Testis (tissue), 3 donors: ENCODE data around the gene BRAT1. TPM values are rescaled to one million over a fixed set of nuclear protein-coding genes. Genes with fewer than 3 reads are reported as not detected.

Experiments used
- DNase-seq: peaks from one replicate; pipeline ENCODE4 v3.0.0-alpha.2; 2019
- H3K27ac ChIP-seq, 2 donors: fragments of 200-600 bp; sonication (generic); one replicate each; pipeline ENCODE4 v1.5.1; 2019
- H3K27me3 ChIP-seq: fragments of 200-600 bp; sonication (generic); one replicate; pipeline ENCODE4 v1.5.1; 2019
- H3K36me3 ChIP-seq: fragments of 200-600 bp; sonication (generic); one replicate; pipeline ENCODE4 v1.5.1; 2017; ENCODE audit warnings: low read depth; ENCODE audit errors: missing control alignments
- H3K4me1 ChIP-seq: fragments of 200-600 bp; sonication (generic); one replicate; pipeline ENCODE4 v1.5.1; 2019
- H3K4me3 ChIP-seq, 2 donors: fragments of 200-600 bp; sonication (generic); one replicate each; pipeline ENCODE4 v1.5.1; 2017 to 2019
- H3K9me3 ChIP-seq: fragments of 200-600 bp; sonication (generic); one replicate; pipeline ENCODE4 v1.5.1; 2017
- CTCF ChIP-seq, 3 experiments: fragments of 450-650 bp in 2 of 3; fragments of 200-600 bp in 1 of 3; sonication (generic) in 1 of 3; IDR thresholded peaks; one replicate each; pipeline ENCODE4 v1.5.1; 2016 to 2019; ENCODE audit warnings: antibody characterized with exemption in 3 of 3, mild to moderate bottlenecking in 2 of 3, moderate library complexity in 1 of 3
- POLR2A ChIP-seq: fragments of 450-650 bp; IDR thresholded peaks from one replicate; pipeline ENCODE4 v1.6.1; 2017; ENCODE audit warnings: antibody characterized with exemption, mild to moderate bottlenecking, moderate library complexity
- WGBS, 2 donors: methylation state at CpG; one replicate each; pipeline ENCODE4 v1.1.5; 2018; 5-methylcytosine and 5-hydroxymethylcytosine counted together
- intact Hi-C: fragments of 100-400 bp; cut with DNase I; formaldehyde crosslinking; loops from one replicate; pipeline ENCODE4 v1.15.1; 2023; ENCODE audit warnings: low total_unique reads
- polyA plus RNA-seq: library from polyadenylated mRNA; stranded (reverse); fragments of 350-450 nt; fragmentation: Illumina TruSeq; extraction: RNeasy Lipid Tissue Mini Kit (QIAGEN cat#74804); gene quantifications from one replicate; pipeline ENCODE4 v1.2.3, GENCODE V29; 2014; ENCODE audit warnings: low read depth, low replicate concordance; ENCODE audit not compliant: insufficient read depth
- total RNA-seq, 2 donors: library from RNA; depleted of rRNA; stranded (reverse); fragments of >200 nt; gene quantifications; one replicate each; pipeline ENCODE4 v1.2.3, GENCODE V29; 2016

BRAT1 gene
- total and polyA plus RNA-seq, 3 donors from 2014 or later = 45.3 to 108 (median 104) TPM

- no peak for DNase-seq
- TF ChIP-seq CTCF (IDR thresholded peaks at IDR 0.05) (no peak), POLR2A (no peak)
- intact Hi-C loops = no loop called here
- H3K4me1 ChIP-seq = no peaks in the 10 kb centered on the region
- H3K27me3 ChIP-seq = no peaks in the 10 kb centered on the region
- no peaks in the 10 kb centered on the region for H3K36me3 ChIP-seq
- no peak overlapping the region for H3K4me3 ChIP-seq
- 94 to 95% methylated on average over 25 to 27 of the region's 54 CpGs for WGBS, 2 donors
- no peaks in the 10 kb centered on the region for H3K9me3 ChIP-seq
- H3K27ac ChIP-seq = no peak overlapping the region
Observed at GRCh38 chr7:2583798-2584580, 28.7 kb upstream of the BRAT1 start.

GRCh38 chr7:2582006-2582735, 26.8 kb upstream of the BRAT1 start:
- TF ChIP-seq POLR2A (no peak), CTCF (IDR thresholded peaks at IDR 0.05) (no peak)
- DNase-seq = no peak
- H3K27ac ChIP-seq = no peak overlapping the region
- no peaks in the 10 kb centered on the region for H3K36me3 ChIP-seq
- intact Hi-C loops = no loop called here
- H3K9me3 ChIP-seq = no peaks in the 10 kb centered on the region
- WGBS, 2 donors = 92 to 93% methylated on average over 23 to 24 of the region's 24 CpGs
- no peaks in the 10 kb centered on the region for H3K27me3 ChIP-seq
- no peak overlapping the region for H3K4me3 ChIP-seq
- no peaks in the 10 kb centered on the region for H3K4me1 ChIP-seq

- no peaks in the 10 kb centered on the region for H3K9me3 ChIP-seq
- no peaks in the 10 kb centered on the region for H3K27me3 ChIP-seq
- WGBS, 2 donors = 96% methylated on average over 11 of the region's 11 CpGs
- TF ChIP-seq CTCF (IDR thresholded peaks at IDR 0.05) (no peak), POLR2A (no peak)
- H3K36me3 ChIP-seq = no peaks in the 10 kb centered on the region
- H3K4me1 ChIP-seq = no peaks in the 10 kb centered on the region
- no peak overlapping the region for H3K27ac ChIP-seq
- no peak for DNase-seq
- intact Hi-C loops = no loop called here
- H3K4me3 ChIP-seq = no peak overlapping the region
Observed at GRCh38 chr7:2580636-2581035, 25.3 kb upstream of the BRAT1 start.

- no peak for DNase-seq
- no peak overlapping the region for H3K27ac ChIP-seq
- no peaks in the 10 kb centered on the region for H3K9me3 ChIP-seq
- WGBS, 2 donors = 84 to 90% methylated on average over 65 to 73 of the region's 73 CpGs
- TF ChIP-seq CTCF (IDR thresholded peaks at IDR 0.05) (no peak), POLR2A (no peak)
- H3K4me3 ChIP-seq = peak overlapping the region in 1 of 2 donors; percentile 34
- intact Hi-C loops = no loop called here
- no peaks in the 10 kb centered on the region for H3K4me1 ChIP-seq
- no peaks in the 10 kb centered on the region for H3K36me3 ChIP-seq
- H3K27me3 ChIP-seq = no peaks in the 10 kb centered on the region
Observed at GRCh38 chr7:2577914-2578680, 22.8 kb upstream of the BRAT1 start.
